NCI-H1930 (cell line): ENCODE measurements around the gene LOXL4.

Experiments used
- DNase-seq, 2 experiments: peaks; one replicate each; lab custom pipeline; 2025; lab: John Stamatoyannopoulos, UW

Gene LOXL4

GRCh38 chr10:98267894-98268693 is at the start of gene LOXL4:
Gene LOXL4 (minus strand): TSS chr10:98268194. CDS start chr10:98263019, 5,175 bp downstream.
- DNase-seq = no peak

GRCh38 chr10:98316661-98317060 is 48.7 kb upstream of the LOXL4 start:
- no peak for DNase-seq

GRCh38 chr10:98316170-98316569 is 48.2 kb upstream of the LOXL4 start:
- no peak for DNase-seq

- no peak for DNase-seq
These were observed 46.7 kb upstream of the LOXL4 start for GRCh38 chr10:98314532-98315284.

GRCh38 chr10:98313598-98313997 is 45.6 kb upstream of the LOXL4 start:
- no peak for DNase-seq

- no peak for DNase-seq
These were observed 44.8 kb upstream of the LOXL4 start for GRCh38 chr10:98312822-98313221.

GRCh38 chr10:98312349-98312748 is 44.4 kb upstream of the LOXL4 start:
- no peak for DNase-seq

- DNase-seq = no peak
These were observed 42.7 kb upstream of the LOXL4 start for GRCh38 chr10:98310701-98311100.

GRCh38 chr10:98309366-98310355 is 41.7 kb upstream of the LOXL4 start:
- DNase-seq = peak; percentile 22 to 23

- DNase-seq = no peak
These were observed 40.8 kb upstream of the LOXL4 start for GRCh38 chr10:98308669-98309365.

- DNase-seq = no peak
These were observed 40.0 kb upstream of the LOXL4 start for GRCh38 chr10:98307916-98308541.

- no peak for DNase-seq
These were observed 38.5 kb upstream of the LOXL4 start for GRCh38 chr10:98306501-98306900.

GRCh38 chr10:98303569-98303968 is 35.6 kb upstream of the LOXL4 start:
- no peak for DNase-seq

GRCh38 chr10:98302741-98303365 is 34.9 kb upstream of the LOXL4 start:
- DNase-seq = no peak

- no peak for DNase-seq
These were observed 33.8 kb upstream of the LOXL4 start for GRCh38 chr10:98301664-98302319.

- no peak for DNase-seq
These were observed 32.7 kb upstream of the LOXL4 start for GRCh38 chr10:98300526-98301229.

- DNase-seq = no peak
These were observed 31.3 kb upstream of the LOXL4 start for GRCh38 chr10:98299341-98299740.

GRCh38 chr10:98296524-98296923 is 28.5 kb upstream of the LOXL4 start:
- no peak for DNase-seq

- DNase-seq = no peak
These were observed 27.9 kb upstream of the LOXL4 start for GRCh38 chr10:98295907-98296306.
